Upper lobe of right lung (tissue), 1 donor: ENCODE measurements around the gene CBLN1. TPM values are rescaled to one million over a fixed set of nuclear protein-coding genes. Genes with fewer than 3 reads are reported as not detected.

Experiments
- ATAC-seq: fragments of 200-7000 bp; cut with Tn5 transposase; one replicate; pipeline ENCODE4 v1.9.1; 2020; ENCODE audit warnings: mild to moderate bottlenecking, moderate library complexity
- DNase-seq: peaks from one replicate; pipeline ENCODE4 v3.0.0-alpha.2; 2020
- H3K27ac ChIP-seq: fragments of 200-600 bp; one replicate; pipeline ENCODE4 v1.8.0; 2022
- H3K27me3 ChIP-seq: fragments of 200-600 bp; one replicate; pipeline ENCODE4 v1.8.0; 2022; ENCODE audit warnings: mild to moderate bottlenecking
- H3K36me3 ChIP-seq: fragments of 200-600 bp; one replicate; pipeline ENCODE4 v1.8.0; 2022
- H3K4me1 ChIP-seq: fragments of 200-600 bp; one replicate; pipeline ENCODE4 v1.8.0; 2022
- H3K4me3 ChIP-seq: fragments of 200-600 bp; one replicate; pipeline ENCODE4 v1.8.0; 2022; ENCODE audit warnings: mild to moderate bottlenecking
- H3K9me3 ChIP-seq: fragments of 200-600 bp; one replicate; pipeline ENCODE4 v1.8.0; 2022
- intact Hi-C: fragments of 100-400 bp; cut with DNase I; formaldehyde crosslinking; loops from one replicate; pipeline ENCODE4 v1.11.0; 2022
- total RNA-seq: library from RNA; stranded (reverse); fragmentation: NEBNext Ultra II Directional; extraction: Animal tissue kit (Norgen Biotek cat#: 25700); gene quantifications from one replicate; pipeline ENCODE4 v1.2.1, GENCODE V29; 2021
- TF ChIP-seq, protein P1 (sequence below): fragments of 200-600 bp; IDR thresholded peaks from one replicate; pipeline ENCODE4 v1.8.0; 2022; ENCODE audit warnings: antibody characterized with exemption
- donor health status: DM: no; HTN: yes; CAD: no; lungs with severe emphysema.

CBLN1 gene
- total RNA-seq, 1 donor from 2014 or later, result 0.29 TPM

DNA sequence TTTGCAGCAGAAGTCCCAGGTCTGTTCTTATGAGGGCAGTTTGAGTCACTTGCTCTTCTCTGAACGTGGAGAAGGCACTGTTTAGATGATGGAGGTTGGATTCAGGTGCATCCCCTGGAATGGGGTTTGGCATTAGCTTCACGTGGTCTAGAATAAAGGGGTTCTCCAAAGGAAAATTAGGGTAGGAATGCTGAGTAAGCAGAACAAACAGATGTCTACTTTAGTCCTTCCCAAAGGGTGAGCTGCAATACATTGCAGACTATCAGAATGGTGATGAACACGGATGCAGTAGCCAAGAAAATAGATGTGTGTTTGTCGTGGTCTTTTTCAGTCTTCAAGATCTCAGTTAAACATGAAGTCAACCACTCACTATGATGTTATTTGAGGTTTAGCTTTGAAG, 3.3 kb upstream of the CBLN1 start:
- intact Hi-C loops, result no loop called here
- ATAC-seq (no peak), DNase-seq (no peak)
- no peak overlapping the region for H3K4me3 ChIP-seq
- peaks cover 83% of the 10 kb centered on the region for H3K27me3 ChIP-seq
- TF ChIP-seq, protein P1, sequence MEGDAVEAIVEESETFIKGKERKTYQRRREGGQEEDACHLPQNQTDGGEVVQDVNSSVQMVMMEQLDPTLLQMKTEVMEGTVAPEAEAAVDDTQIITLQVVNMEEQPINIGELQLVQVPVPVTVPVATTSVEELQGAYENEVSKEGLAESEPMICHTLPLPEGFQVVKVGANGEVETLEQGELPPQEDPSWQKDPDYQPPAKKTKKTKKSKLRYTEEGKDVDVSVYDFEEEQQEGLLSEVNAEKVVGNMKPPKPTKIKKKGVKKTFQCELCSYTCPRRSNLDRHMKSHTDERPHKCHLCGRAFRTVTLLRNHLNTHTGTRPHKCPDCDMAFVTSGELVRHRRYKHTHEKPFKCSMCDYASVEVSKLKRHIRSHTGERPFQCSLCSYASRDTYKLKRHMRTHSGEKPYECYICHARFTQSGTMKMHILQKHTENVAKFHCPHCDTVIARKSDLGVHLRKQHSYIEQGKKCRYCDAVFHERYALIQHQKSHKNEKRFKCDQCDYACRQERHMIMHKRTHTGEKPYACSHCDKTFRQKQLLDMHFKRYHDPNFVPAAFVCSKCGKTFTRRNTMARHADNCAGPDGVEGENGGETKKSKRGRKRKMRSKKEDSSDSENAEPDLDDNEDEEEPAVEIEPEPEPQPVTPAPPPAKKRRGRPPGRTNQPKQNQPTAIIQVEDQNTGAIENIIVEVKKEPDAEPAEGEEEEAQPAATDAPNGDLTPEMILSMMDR, result no peak
- no peak overlapping the region for H3K27ac ChIP-seq
- H3K9me3 ChIP-seq, result no peaks in the 10 kb centered on the region
- H3K36me3 ChIP-seq, result no peaks in the 10 kb centered on the region
- peaks cover 6% of the 10 kb centered on the region for H3K4me1 ChIP-seq

DNA sequence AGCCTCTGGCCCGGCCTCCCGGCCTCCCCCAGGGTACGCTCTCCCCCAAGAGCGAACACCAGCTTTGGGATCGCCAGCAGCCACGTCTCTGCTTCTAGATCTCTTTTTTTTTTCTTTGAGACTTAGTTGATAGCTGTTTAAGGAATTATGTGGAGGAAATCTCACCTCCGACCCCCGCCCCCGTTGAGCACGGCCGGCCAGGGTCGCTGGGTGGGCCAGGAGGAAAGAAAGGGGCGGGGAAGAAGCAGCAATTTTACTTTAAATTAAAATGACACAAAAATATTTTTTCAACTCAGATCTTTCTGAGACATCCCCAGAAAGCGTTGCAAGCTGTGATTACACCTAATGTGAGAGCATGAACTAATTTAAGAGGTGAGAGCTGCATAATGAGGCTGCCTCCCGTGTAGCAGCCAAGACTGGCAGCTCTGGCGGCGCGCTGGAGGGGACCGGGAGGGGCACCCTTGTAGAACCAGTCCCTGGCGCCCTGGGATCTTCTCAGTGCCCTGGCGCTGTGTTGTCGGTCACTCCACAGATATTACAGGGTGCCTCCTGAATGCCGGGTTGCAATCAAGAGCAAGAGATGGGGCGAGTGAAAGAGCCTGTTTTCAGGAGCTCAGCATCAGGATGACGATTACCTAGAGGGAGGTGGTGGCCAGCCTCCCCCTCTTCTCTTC, 1.9 kb upstream of the CBLN1 start:
- no peaks in the 10 kb centered on the region for H3K36me3 ChIP-seq
- H3K27me3 ChIP-seq, result peaks cover 87% of the 10 kb centered on the region
- no peaks in the 10 kb centered on the region for H3K9me3 ChIP-seq
- ATAC-seq (no peak), DNase-seq (no peak)
- peaks cover 6% of the 10 kb centered on the region for H3K4me1 ChIP-seq
- TF ChIP-seq, protein P1, result no peak
- intact Hi-C loops, result no loop called here
- H3K27ac ChIP-seq, result no peak overlapping the region
- H3K4me3 ChIP-seq, result no peak overlapping the region

DNA sequence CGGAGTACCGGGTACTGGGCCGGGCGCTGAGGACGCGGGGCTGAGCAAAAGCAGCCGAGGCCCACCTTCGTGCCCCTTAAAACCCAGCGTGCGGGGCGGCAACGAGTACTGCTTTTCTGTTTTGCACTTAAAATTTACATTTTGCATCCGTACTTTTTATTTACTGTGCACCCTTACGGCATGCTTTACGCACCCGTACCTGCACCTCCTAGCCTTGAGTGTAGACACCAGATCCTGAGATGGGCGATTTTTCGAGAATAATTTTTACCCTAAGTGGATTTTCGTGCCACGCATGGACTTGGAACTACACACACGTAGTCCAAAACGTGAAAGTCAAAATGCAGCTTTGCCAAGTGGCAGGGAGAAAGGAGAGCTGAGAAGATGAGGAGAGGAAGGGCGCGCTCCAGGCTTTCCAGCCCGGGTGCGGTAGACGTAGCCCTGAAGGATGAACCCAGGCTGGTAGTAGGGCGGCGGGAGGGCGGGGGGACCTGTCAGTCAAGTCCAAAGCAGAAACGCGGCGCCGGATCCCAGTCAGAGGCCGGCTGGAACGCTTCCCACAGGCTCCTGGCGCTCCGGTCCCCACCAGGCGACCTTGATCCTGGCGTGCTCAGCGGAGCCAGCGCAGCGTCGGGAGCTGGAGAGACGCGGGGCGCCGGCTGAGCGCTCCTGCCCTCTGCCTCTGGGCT, 1.2 kb upstream of the CBLN1 start:
- H3K4me1 ChIP-seq, result peaks cover 6% of the 10 kb centered on the region
- TF ChIP-seq, protein P1, result no peak
- intact Hi-C loops, result no loop called here
- no peaks in the 10 kb centered on the region for H3K9me3 ChIP-seq
- H3K36me3 ChIP-seq, result no peaks in the 10 kb centered on the region
- ATAC-seq, result no peak
- peak overlapping the region; percentile 40 for H3K4me3 ChIP-seq
- no peak for DNase-seq
- peaks cover 91% of the 10 kb centered on the region for H3K27me3 ChIP-seq
- no peak overlapping the region for H3K27ac ChIP-seq

DNA sequence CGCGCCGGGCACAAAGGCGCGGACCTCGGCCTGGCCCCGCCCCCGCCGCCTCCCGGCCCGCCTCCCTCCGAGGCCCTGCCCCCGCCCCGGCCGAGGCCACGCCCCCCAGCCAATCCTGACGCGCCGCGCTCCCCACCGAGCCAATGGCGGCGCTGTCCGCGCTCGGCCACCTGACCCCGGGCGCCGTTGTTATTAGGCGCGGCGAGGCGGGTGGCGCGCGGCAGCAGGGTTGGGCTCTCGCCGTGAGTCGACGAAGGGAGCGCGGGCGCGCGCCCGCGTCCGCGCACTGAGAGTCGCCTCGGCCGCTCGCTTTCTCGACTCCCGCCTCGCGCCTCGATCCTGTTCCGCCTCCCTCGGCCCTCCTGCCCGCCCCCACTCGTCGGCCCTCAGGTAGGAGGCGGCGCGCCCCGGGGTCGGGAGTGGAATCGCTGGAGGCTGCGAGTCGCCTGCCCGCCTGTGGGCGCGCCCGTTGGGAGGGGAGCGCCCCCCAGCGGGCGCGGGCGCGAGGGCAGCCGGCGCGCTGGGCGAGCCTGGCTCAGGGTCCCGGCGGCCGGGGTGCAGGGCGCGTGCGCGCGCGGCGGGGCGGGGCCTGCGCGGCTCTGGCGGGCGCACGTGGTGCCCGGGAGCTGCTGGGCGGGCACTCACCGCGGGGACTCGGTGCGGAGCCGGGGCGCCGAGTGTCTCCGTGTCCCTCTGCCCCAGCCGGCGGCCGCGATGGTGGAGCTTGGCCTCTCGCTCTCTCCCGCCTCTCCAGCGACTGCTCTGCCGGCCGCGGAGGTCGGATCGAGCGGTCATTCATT, 405 bp upstream of the CBLN1 start:
- Histone ChIP-seq H3K27ac (no peak overlapping the region), H3K27me3 (peaks cover 92% of the 10 kb centered on the region), H3K36me3 (no peaks in the 10 kb centered on the region), H3K4me1 (peaks cover 6% of the 10 kb centered on the region), H3K9me3 (no peaks in the 10 kb centered on the region), H3K4me3 (peak overlapping the region; percentile 40)
- TF ChIP-seq, protein P1, result no peak
- peak; percentile 94 for DNase-seq
- ATAC-seq, result peak; percentile 98
- intact Hi-C loops, result no loop called here

DNA sequence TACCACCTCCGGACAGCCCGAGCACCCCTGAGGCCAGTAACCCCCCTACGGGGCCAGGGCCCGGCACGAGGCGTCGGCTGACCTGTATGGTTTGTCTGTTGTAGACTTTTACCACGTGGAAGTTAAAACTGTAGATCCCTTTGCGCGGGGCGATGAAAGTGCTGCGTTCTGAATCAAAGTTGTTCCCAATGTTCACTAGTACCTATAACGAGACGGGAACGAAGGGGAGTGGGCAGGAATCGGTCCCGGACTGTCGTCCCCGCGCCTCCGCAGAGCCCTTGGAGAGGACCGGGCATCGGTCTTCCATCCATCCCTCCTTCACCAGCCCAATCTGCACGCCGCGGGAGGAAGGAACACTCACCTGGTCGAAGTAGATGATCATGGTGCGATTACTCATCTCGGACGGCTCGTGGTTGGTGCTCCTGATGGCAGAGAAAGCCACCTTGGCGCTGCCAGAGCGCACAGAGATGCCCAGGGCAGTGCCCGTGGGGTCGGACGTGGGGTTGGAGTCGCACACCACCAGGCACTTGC, 732 bp downstream of the CBLN1 start:
- intact Hi-C loops, result no loop called here
- Histone ChIP-seq H3K9me3 (no peaks in the 10 kb centered on the region), H3K27me3 (peaks cover 93% of the 10 kb centered on the region), H3K4me3 (no peak overlapping the region), H3K27ac (no peak overlapping the region), H3K36me3 (no peaks in the 10 kb centered on the region), H3K4me1 (peaks cover 6% of the 10 kb centered on the region)
- ATAC-seq, result no peak
- no peak for DNase-seq
- TF ChIP-seq, protein P1, result no peak
